Neuronal stem cell (in vitro differentiated cells): ENCODE measurements around the gene AFG1L.
A peak's percentile ranks its signal among the peaks of the same experiment; 100 is the strongest.
"Not testable (repeated sequence)": the region's sequence is repeated elsewhere in the genome, so short reads cannot be mapped to it uniquely, and the experiment has no call there.

Experiments used
- DNase-seq: peaks from one replicate; pipeline ENCODE4 v3.0.0-alpha.2; 2013; ENCODE audit warnings: low spot score
- H2AFZ ChIP-seq: one replicate; pipeline ENCODE4 v1.6.1; 2013; ENCODE audit warnings: mild to moderate bottlenecking, low read length, inconsistent platforms
- H2AK5ac ChIP-seq: 2 replicates; pipeline ENCODE4 v1.6.1; 2013; ENCODE audit warnings: low read depth, mild to moderate bottlenecking, inconsistent platforms, low read length, moderate library complexity, mixed read lengths
- H2BK120ac ChIP-seq: 2 replicates; pipeline ENCODE4 v1.6.1; 2013; ENCODE audit warnings: low read depth, mild to moderate bottlenecking, inconsistent platforms, low read length, moderate library complexity, mixed read lengths
- H2BK12ac ChIP-seq: one replicate; pipeline ENCODE4 v1.6.1; 2013; ENCODE audit warnings: low read length, inconsistent platforms
- H2BK15ac ChIP-seq: 2 replicates; pipeline ENCODE4 v1.6.1; 2013; ENCODE audit warnings: mild to moderate bottlenecking, low read length, inconsistent platforms, mixed read lengths
- H2BK5ac ChIP-seq: one replicate; pipeline ENCODE4 v1.6.1; 2013; ENCODE audit warnings: inconsistent platforms, mild to moderate bottlenecking, low read length, moderate library complexity
- H3K14ac ChIP-seq: one replicate; pipeline ENCODE4 v1.6.1; 2013; ENCODE audit warnings: low read length, inconsistent platforms
- H3K18ac ChIP-seq: 2 replicates; pipeline ENCODE4 v1.6.1; 2013; ENCODE audit warnings: low read length, inconsistent platforms
- H3K23ac ChIP-seq: 2 replicates; pipeline ENCODE4 v1.6.1; 2013; ENCODE audit warnings: low read depth, mild to moderate bottlenecking, mixed read lengths, low read length, inconsistent platforms; ENCODE audit not compliant: poor library complexity
- H3K27ac ChIP-seq: replicated peaks from 3 replicates; pipeline ENCODE4 v1.5.1; 2013; ENCODE audit warnings: low read length, inconsistent platforms
- H3K27me3 ChIP-seq, 3 experiments: 2 replicates each; pipeline ENCODE4 v1.6.1; 2013; ENCODE audit warnings: low read length in 3 of 3, mild to moderate bottlenecking in 2 of 3, inconsistent platforms in 1 of 3, low read depth in 1 of 3, mixed read lengths in 1 of 3, moderate library complexity in 1 of 3; ENCODE audit not compliant: control insufficient read depth in 3 of 3, insufficient read depth in 3 of 3
- H3K36me3 ChIP-seq, 2 donors: replicated peaks in 1 of 2; 2 replicates each; pipeline ENCODE4 v1.6.1; 2013; ENCODE audit warnings: low read length in 2 of 2; ENCODE audit not compliant: control insufficient read depth in 2 of 2, insufficient read depth in 2 of 2
- H3K4ac ChIP-seq: 2 replicates; pipeline ENCODE4 v1.6.1; 2013; ENCODE audit warnings: inconsistent platforms, mild to moderate bottlenecking, low read length, moderate library complexity
- H3K4me1 ChIP-seq, 2 donors: 1 replicate in 1 of 2; 2 replicates in 1 of 2; pipeline ENCODE4 v1.6.1; 2013; ENCODE audit warnings: low read length in 2 of 2, low read depth in 1 of 2; ENCODE audit not compliant: control insufficient read depth in 2 of 2, insufficient read depth in 1 of 2
- H3K4me2 ChIP-seq: one replicate; pipeline ENCODE4 v1.6.1; 2013; ENCODE audit warnings: mild to moderate bottlenecking, low read length, inconsistent platforms; ENCODE audit not compliant: insufficient read depth, poor library complexity, severe bottlenecking
- H3K4me3 ChIP-seq, 2 donors: 2 replicates each; pipeline ENCODE4 v1.5.1; 2013; ENCODE audit warnings: low read length in 2 of 2, mild to moderate bottlenecking in 2 of 2, inconsistent platforms in 1 of 2, moderate library complexity in 1 of 2
- H3K79me1 ChIP-seq: one replicate; pipeline ENCODE4 v1.6.1; 2013; ENCODE audit warnings: low read depth, mild to moderate bottlenecking, inconsistent platforms, low read length, moderate library complexity
- H3K9ac ChIP-seq: one replicate; pipeline ENCODE4 v1.6.1; 2013; ENCODE audit warnings: mild to moderate bottlenecking, low read depth, low read length, inconsistent platforms; ENCODE audit not compliant: poor library complexity
- H3K9me3 ChIP-seq, 2 donors: replicated peaks in 1 of 2; 2 replicates each; pipeline versions ENCODE3 to v1.6.1; 2013; ENCODE audit warnings: low read length in 2 of 2, mild to moderate bottlenecking in 2 of 2, inconsistent platforms in 1 of 2, low read depth in 1 of 2, mixed read lengths in 1 of 2, moderate library complexity in 1 of 2; ENCODE audit not compliant: control insufficient read depth in 2 of 2, insufficient read depth in 1 of 2
- H4K8ac ChIP-seq: one replicate; pipeline ENCODE4 v1.6.1; 2013; ENCODE audit warnings: low read depth, mild to moderate bottlenecking, inconsistent platforms, low read length, moderate library complexity
- H4K91ac ChIP-seq: one replicate; pipeline ENCODE4 v1.6.1; 2013; ENCODE audit warnings: low read length, low read depth, mild to moderate bottlenecking, inconsistent platforms; ENCODE audit not compliant: poor library complexity
- WGBS, 2 donors: extraction: QIAGEN DNeasy Blood & Tissue Kit; methylation state at CpG; one replicate each; pipeline ENCODE4 v1.1.7; 2013; ENCODE audit warnings: missing lambda C conversion rate in 2 of 2, mixed read lengths in 1 of 2; ENCODE audit not compliant: insufficient read length in 2 of 2, insufficient replicate concordance in 1 of 2; ENCODE audit errors: extremely low coverage in 2 of 2; 5-methylcytosine and 5-hydroxymethylcytosine counted together

The AFG1L gene

DNA sequence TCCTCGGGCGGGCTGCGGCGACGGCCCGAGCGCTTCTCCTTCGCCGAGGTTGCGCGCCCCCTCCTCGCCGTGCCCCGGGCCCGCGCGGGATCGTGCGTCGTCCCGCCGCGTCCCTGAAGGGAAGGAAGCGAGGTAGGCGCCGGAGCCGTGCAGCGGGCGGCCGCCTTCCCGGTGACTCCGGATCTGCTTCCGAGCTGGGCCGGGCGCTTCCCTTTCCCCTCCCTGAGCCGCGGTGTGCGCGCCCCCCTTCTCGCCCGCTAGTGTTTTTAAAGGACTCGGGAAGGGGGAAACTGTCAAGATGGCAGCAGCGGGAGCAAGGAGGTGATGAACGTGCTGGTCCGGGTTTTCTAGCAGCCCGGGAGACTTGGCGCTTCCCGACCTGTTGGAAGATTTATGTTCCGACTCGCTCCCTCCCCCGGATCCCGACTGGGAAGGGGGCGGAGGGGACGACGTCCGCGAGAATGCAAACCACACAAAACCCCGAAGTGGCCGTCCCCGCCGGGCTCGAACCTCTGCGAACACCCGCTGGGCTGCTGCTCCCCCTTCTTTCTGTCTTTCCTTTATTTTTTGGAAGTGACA is 265.1 kb downstream of the AFG1L start:
- Histone ChIP-seq H3K14ac (peak overlapping the region; percentile 82), H3K79me1 (peaks cover 9% of the 10 kb centered on the region), H4K8ac (no peak overlapping the region), H2AFZ (peak overlapping the region; percentile 87), H3K9ac (peak overlapping the region; percentile 97), H3K27ac (peak overlapping the region; percentile 91), H3K36me3 (peaks cover 0 to 11% of the 10 kb centered on the region in 2 donors), H2BK5ac (peak overlapping the region; percentile 96), H3K4me2 (peak overlapping the region; percentile 83), H2BK120ac (no peak overlapping the region), H2BK15ac (peak overlapping the region; percentile 92), H3K27me3 (peaks cover 0 to 9% (median 0%) of the 10 kb centered on the region in 3 experiments), H3K4me1 (peaks cover 0 to 18% of the 10 kb centered on the region in 2 donors), H4K91ac (no peak overlapping the region), H3K23ac (peak overlapping the region; percentile 93), H3K4ac (no peak overlapping the region), H2BK12ac (peak overlapping the region; percentile 90), H3K9me3 (peaks cover 0 to 10% of the 10 kb centered on the region in 2 donors), H2AK5ac (peak overlapping the region; percentile 81), H3K18ac (peak overlapping the region; percentile 99), H3K4me3 (peak overlapping the region; percentile 71 to 87)
- WGBS, 2 donors: no CpG with 5 or more reads among the region's 64 CpGs
- peak; percentile 73 for DNase-seq

DNA sequence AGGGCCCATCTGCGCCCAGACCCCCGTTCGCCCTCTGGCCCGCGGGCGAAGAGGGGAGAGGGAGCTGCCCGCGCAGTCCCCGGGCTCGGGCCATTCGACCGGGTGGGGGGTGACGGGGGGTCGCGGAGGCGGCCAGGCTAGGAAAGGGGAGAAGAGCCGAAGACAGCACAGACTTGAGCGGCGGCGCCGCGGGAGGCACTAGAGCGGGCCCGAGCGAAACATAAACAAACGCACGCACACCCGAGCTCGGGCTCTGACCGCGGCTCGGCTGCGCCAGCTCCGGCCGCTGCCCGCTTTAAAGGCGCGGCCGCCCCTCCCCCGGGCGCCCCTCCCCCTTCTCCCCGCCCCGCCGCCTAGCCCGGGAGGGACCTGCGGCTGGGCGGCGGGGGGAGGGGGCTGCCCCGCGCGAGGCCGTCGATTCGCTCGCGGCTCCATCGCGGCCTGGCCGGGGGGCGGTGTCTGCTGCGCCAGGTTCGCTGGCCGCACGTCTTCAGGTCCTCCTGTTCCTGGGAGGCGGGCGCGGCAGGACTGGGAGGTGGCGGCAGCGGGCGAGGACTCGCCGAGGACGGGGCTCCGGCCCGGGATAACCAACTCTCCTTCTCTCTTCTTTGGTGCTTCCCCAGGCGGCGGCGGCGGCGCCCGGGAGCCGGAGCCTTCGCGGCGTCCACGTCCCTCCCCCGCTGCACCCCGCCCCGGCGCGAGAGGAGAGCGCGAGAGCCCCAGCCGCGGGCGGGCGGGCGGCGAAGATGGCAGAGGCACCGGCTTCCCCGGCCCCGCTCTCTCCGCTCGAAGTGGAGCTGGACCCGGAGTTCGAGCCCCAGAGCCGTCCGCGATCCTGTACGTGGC is 265.8 kb downstream of the AFG1L start, which contains the start of gene FOXO3:
FOXO3 (plus strand) TSS at position 455 of the 846 bp plus-strand sequence; CDS start at position 747, 292 bp downstream.
- Histone ChIP-seq H3K27ac (peak within 1 kb of the TSS; percentile 91), H3K18ac (peak within 1 kb of the TSS; percentile 99), H2BK15ac (peak within 1 kb of the TSS; percentile 92), H4K8ac (no peak within 1 kb of the TSS), H3K4me3 (peak within 1 kb of the TSS; percentile 71 to 87), H2AK5ac (peak within 1 kb of the TSS; percentile 81), H3K23ac (peak within 1 kb of the TSS; percentile 93), H2BK12ac (peak within 1 kb of the TSS; percentile 90), H3K4me1 (peaks cover 0 to 18% of the 10 kb centered on the region in 2 donors), H3K14ac (peak within 1 kb of the TSS; percentile 82), H3K9me3 (peaks cover 0 to 10% of the 10 kb centered on the region in 2 donors), H3K27me3 (peaks cover 0 to 9% (median 0%) of the 10 kb centered on the region in 3 experiments), H2BK5ac (peak within 1 kb of the TSS; percentile 96), H2BK120ac (no peak within 1 kb of the TSS), H2AFZ (peak within 1 kb of the TSS; percentile 87), H3K79me1 (peaks cover 9% of the 10 kb centered on the region), H3K9ac (peak within 1 kb of the TSS; percentile 97), H3K36me3 (peaks cover 0 to 11% of the 10 kb centered on the region in 2 donors), H3K4me2 (peak within 1 kb of the TSS; percentile 94), H4K91ac (no peak within 1 kb of the TSS), H3K4ac (no peak within 1 kb of the TSS)
- DNase-seq: peak; percentile 89
- no CpG with 5 or more reads among the region's 110 CpGs for WGBS, 2 donors

DNA sequence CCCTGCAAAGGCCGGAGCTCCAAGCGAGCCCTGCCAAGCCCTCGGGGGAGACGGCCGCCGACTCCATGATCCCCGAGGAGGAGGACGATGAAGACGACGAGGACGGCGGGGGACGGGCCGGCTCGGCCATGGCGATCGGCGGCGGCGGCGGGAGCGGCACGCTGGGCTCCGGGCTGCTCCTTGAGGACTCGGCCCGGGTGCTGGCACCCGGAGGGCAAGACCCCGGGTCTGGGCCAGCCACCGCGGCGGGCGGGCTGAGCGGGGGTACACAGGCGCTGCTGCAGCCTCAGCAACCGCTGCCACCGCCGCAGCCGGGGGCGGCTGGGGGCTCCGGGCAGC is 266.4 kb downstream of the AFG1L start:
- H3K4ac ChIP-seq, H3K27me3 ChIP-seq, H3K79me1 ChIP-seq, H3K27ac ChIP-seq, H2AK5ac ChIP-seq, H3K9me3 ChIP-seq, H4K8ac ChIP-seq, H2BK120ac ChIP-seq, DNase-seq, H2BK5ac ChIP-seq, H3K18ac ChIP-seq, H2BK12ac ChIP-seq, H3K14ac ChIP-seq, H3K23ac ChIP-seq, H4K91ac ChIP-seq, H2AFZ ChIP-seq: not testable (repeated sequence)
- peak overlapping the region; percentile 94 for H3K4me2 ChIP-seq
- H3K9ac ChIP-seq: peak overlapping the region; percentile 44
- peaks cover 0 to 17% of the 10 kb centered on the region in 2 donors for H3K36me3 ChIP-seq
- H3K4me3 ChIP-seq: peak overlapping the region in 1 of 2 donors; percentile 73
- no CpG with 5 or more reads among the region's 40 CpGs for WGBS, 2 donors
- peaks cover 0 to 18% of the 10 kb centered on the region in 2 donors for H3K4me1 ChIP-seq
- peak overlapping the region; percentile 83 for H2BK15ac ChIP-seq
